Activated naive CD4-positive, alpha-beta T cell treated with Interleukin-2 at 50 U/mL for 16 hours (primary cell): ENCODE measurements around the gene DPY19L3.
"Not testable (repeated sequence)": the region's sequence is repeated elsewhere in the genome, so short reads cannot be mapped to it uniquely, and the experiment has no call there.

Source experiments
- DNase-seq: peaks from one replicate; pipeline ENCODE4 v3.0.0-alpha.2; 2020

The DPY19L3 gene

DNA sequence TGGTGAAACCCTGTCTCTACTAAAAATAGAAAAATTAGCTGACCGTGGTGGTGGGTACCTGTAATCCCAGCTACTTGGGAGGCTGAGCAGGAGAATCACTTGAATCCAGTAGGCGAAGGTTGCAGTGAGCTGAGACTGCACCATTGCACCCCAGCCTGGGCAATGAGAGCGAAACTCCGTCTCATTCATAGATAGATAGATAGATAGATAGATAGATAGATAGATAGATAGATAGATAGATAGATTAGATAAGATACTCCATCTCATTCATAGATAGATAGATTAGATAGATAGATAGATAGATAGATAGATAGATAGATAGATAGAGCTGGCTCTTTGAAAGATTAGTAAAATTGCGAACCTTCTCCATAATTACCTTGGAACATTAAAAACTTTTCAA lies 42.0 kb downstream of the DPY19L3 start:
- DNase-seq = not testable (repeated sequence)

- DNase-seq = no peak
Measured at GRCh38 chr19:32448026-32448425, 42.5 kb downstream of the DPY19L3 start.

- DNase-seq = no peak
Measured at GRCh38 chr19:32450217-32450616, 44.6 kb downstream of the DPY19L3 start.

DNA sequence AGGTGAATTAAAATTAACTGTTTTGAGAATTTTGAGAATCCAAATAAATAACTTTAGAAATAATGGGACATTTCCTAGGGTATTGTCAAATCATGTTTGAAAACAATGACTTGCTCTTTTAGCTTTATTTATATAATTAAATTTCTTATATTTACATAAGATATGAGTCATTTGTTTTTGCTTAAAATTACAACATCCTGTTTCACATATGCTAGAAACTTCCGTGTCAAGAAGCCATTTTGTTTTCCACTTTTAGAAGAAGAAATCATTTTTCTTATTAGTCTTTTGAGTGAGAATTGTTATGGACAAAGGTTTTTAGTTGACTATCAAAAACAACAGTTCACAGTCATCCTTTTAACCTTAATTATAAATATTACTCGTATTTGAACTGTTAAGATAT lies 48.2 kb downstream of the DPY19L3 start:
- no peak for DNase-seq

DNA sequence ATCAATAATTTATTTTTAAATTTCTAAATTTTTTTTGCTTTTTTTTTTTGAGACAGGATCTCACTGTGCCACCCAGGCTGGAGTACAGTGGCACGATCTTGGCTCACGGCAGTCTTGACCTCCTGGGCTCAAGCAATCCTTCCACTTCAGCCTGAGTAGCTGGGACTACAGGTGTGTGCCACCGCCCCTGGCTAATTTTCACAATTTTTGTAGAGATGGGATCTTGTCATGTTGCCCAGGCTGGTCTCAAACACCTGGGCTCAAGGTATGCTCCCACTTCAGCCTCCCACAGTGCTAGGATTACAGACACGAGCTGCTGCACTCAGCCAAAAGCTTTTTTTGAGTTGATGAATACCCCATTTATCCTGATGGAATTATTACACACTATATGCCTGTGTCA lies 50.8 kb downstream of the DPY19L3 start:
- DNase-seq = no peak

DNA sequence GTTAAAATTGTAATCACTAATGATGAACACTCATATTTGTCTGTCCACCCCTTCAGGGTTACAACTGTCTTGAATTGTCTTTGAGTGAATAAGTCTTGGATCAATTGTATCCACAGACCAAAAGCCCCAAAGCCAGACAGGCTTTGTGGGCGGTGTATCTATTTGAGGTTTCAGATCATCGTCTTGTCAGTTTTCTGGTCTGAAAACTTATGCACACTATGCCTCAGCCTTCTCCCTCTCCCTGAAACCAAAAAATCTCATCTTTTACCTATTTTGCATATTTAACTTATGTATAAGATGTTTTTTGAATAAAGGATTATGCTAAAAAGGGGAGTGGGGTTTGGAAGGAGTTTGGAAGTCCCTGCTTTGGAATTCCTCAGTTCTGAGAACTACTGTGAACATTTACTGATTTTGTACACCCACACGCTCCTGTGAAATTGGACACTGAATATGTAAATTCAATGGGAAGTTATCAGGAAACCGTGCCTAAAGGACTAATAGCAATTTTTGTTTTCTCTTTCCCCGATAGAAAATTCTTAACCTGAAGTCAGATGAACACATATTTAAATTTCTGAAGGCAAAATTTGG lies 52.1 kb downstream of the DPY19L3 start:
- no peak for DNase-seq

DNA sequence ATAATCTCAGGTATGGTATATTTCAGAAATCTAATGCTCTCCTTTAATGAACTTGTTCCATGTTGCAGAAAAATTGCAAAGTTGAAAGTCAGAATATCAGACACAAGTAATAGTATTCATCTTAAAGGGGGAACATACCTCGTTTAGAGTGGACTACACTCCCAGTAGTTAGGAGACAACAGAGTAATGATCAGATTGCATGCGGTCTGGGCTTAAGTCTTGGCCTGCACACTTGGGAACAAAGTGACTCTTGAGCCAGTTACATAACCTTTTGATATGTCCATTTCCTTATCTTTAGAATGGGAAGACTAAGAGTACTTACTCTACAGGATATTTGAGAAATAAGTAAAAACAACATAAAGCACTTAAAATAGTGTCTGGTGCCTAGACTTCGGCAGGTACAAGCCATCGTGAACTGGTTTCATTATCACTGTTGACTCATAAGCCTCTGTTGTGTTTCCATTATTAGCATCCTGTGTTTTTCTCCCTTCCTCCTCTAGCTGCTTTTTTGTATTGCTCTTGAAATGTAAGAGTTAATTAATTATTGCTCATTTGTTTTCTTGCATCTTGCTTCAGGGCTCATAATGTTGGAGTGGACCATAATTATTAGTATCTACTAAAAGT lies 53.0 kb downstream of the DPY19L3 start:
- DNase-seq = no peak

DNA sequence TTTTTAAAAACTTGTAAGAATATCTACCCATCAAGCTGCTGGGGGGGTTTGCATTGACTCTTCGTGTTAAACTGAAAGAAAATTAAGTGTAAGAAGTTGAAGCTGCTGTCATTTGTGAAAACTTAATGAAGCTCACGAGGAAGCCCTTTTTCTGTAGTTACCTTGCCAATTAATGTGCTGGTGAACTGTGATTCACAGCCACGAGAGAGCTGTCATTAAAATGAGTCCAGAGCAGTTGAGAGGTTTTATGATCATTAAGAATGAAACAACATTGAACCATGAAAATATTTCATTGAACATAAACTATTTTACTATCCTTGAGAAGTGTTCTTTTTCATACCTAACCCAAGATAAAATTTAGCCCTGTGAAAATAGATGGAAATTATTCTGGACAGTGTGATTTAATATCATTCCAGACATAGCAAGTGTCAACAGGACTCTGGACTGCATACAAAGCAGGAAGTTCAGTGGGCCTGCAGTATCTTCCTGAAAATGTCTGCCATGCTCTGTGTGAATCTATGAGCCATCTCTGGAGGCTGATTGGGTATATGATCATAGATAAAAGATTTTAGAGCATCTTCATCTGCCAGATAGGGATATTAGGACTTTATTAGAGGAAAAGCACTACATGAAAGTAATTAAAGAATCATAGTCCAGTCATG lies 53.8 kb downstream of the DPY19L3 start:
- no peak for DNase-seq

GRCh38 chr19:32460476-32460875 lies 54.9 kb downstream of the DPY19L3 start:
- DNase-seq = no peak

- DNase-seq = no peak
Measured at GRCh38 chr19:32464279-32464678, 58.7 kb downstream of the DPY19L3 start.

- DNase-seq = no peak
Measured at GRCh38 chr19:32465176-32465575, 59.6 kb downstream of the DPY19L3 start.

DNA sequence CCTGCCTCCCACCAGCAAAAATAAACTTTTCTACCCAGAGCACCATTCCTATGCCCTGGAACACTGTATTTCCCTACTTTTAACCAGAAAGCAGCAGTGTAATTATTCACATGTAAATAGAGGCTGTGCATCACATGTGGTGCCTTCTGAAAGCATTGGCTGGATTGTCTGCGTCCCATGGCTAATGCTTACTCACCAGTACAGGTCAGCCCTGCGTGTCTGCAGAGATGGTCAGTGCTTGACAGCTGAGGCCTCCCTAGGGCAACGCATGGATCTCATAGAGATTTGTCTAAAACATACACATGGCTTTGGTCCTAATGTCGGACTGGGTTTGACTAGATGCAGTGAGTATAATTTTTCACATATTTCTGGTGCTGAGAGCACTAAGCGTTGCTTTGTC lies 64.2 kb downstream of the DPY19L3 start:
- no peak for DNase-seq

DNA sequence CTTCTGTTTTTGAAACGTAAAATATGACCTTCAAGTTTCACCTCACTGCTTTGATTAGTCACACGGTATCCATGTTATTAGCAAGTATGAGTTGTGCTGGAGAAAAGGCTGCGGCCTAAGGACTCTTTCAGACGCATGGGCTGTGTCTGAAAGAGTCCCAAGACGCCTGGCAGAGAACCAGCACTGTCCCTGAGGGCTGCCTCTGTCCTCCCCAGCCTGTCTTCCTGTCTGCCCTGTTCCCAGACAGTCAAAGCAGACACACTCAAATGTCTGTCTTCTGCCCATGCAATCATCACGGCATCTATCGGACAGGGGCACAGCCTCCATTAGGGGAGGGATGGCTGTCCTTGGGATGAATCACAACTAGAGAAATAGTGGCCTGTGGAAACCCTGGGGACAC lies 65.5 kb downstream of the DPY19L3 start:
- no peak for DNase-seq

DNA sequence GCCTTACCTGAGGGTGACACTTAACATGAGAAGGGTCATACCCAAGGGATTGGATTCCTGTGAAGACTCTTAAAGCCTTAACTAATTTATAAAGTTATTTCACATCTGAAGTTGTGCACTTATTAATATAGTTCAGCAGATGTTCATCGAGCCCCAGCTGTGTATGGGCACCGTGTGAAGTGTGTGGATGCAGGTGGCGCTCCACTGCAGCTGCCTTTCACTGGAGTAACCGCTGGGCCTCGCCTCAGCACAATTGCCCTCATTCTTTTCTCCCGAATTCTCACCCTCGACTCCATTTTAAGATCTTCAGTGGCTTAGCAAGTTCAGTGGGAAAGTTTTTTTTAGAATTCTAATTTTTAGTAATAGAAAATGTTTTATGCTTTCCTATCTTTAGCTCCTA lies 66.2 kb downstream of the DPY19L3 start:
- DNase-seq = no peak

DNA sequence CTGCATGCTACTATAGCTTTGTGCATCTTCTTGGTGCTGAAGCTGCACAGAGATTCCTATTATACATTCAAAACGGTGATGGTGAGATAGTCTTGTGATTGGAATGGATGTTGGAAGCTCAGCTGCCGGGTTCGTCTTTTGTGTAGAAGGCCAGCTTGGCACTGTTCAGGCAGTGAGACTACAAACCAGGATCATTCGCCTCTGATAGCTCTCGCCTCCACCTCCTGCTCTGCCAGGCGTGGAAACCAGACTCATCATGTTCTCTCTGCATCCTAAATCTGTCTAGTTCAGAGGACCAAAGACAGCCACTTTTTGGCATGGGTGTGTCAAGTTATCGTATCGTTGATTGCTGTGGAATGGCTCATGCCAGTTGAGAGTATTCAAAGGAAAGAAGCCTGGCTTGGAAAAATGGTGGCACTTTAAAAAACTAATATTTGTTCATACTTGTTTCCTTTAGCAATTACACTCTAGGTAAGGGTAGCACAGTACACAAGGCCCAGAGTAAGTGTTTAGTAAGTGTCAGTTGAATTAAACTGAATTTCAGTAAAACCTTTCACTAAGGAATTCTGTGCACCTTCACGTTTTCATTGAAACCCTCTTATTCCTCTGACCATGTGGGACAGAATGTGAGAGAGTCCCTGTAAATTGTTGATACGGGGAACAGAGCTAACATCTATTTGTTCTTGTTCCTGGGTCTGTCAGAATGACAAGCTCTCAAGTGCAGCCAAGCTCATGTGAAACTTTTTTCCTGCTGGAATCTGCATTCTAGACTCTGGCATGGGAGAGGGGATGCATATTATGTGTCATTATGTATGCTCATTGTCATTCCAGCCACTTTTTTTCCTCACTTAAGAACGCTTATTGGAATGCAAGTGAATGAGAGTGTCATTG lies 69.8 kb downstream of the DPY19L3 start:
- no peak for DNase-seq

- no peak for DNase-seq
Measured at GRCh38 chr19:32476032-32476350, 70.4 kb downstream of the DPY19L3 start.

- no peak for DNase-seq
Measured at GRCh38 chr19:32480321-32480720, 74.8 kb downstream of the DPY19L3 start.

GRCh38 chr19:32483574-32483973 lies 78.0 kb downstream of the DPY19L3 start:
- no peak for DNase-seq

- DNase-seq = no peak
Measured at GRCh38 chr19:32489971-32490370, 84.4 kb downstream of the DPY19L3 start.

- no peak for DNase-seq
Measured at GRCh38 chr19:32497391-32497790, 91.8 kb downstream of the DPY19L3 start.

DNA sequence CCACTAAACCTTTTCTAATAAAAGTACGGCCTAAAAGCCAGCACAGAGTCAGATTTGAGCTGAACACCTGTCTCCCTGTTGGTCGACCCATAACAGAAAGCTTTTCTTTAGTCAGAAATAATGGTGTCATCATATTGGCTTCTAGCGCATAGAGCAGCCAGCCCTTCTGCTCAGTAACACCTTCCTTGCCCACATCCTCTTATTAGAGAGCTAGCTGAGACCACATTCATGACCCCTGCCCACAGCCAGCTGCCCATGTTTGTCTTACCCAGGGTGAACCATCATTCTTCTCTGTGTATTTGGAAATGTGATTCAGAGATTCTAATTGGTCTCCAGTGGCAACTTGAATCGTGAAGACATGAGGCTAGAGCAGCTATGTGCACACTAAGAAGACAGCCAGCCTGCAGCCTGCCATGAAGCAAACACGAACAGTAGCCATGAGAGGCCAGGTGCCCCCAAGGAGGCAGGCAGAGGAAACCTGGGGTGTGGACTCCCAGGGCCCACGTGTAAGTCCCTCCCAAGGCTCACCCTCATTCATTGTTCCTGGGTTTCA lies 93.2 kb downstream of the DPY19L3 start:
- no peak for DNase-seq

DNA sequence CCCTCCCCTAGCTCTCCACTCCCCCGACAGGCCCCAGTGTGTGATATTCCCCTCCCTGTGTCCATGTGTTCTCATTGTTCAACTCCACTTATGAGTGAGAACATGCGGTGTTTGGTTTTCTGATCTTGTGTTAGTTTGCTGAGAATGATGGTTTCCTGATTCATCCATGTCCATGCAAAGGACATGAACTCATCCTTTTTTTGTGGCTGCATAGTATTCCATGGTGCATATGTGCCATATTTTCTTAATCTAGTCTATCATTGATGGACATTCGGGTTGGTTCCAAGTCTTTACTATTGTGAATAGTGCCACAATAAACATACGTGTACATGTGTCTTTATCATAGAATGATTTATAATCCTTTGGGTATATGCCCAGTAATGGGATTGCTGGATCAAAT lies 106.9 kb downstream of the DPY19L3 start:
- DNase-seq = not testable (repeated sequence)

GRCh38 chr19:32519023-32519422 lies 113.5 kb downstream of the DPY19L3 start:
- no peak for DNase-seq
